NB4 (cell line): ENCODE measurements around the gene MYB.

Source experiments
- MYC ChIP-seq: IDR thresholded peaks from 2 replicates; pipeline ENCODE4 v1.6.1; 2011; ENCODE audit warnings: low read depth, low read length
- POLR2A ChIP-seq: IDR thresholded peaks from 2 replicates; pipeline ENCODE4 v1.6.1; 2011; ENCODE audit warnings: mild to moderate bottlenecking; ENCODE audit not compliant: insufficient read length; ENCODE audit errors: extremely low read depth
- TF ChIP-seq, protein P1 (sequence below): IDR thresholded peaks from one replicate; pipeline ENCODE4 v1.5.1; 2012; ENCODE audit warnings: low read depth, low read length
- TF ChIP-seq, protein P2 (sequence below): IDR thresholded peaks from 2 replicates; pipeline ENCODE4 v1.6.1; 2011; ENCODE audit warnings: low read depth, low read length

DNA sequence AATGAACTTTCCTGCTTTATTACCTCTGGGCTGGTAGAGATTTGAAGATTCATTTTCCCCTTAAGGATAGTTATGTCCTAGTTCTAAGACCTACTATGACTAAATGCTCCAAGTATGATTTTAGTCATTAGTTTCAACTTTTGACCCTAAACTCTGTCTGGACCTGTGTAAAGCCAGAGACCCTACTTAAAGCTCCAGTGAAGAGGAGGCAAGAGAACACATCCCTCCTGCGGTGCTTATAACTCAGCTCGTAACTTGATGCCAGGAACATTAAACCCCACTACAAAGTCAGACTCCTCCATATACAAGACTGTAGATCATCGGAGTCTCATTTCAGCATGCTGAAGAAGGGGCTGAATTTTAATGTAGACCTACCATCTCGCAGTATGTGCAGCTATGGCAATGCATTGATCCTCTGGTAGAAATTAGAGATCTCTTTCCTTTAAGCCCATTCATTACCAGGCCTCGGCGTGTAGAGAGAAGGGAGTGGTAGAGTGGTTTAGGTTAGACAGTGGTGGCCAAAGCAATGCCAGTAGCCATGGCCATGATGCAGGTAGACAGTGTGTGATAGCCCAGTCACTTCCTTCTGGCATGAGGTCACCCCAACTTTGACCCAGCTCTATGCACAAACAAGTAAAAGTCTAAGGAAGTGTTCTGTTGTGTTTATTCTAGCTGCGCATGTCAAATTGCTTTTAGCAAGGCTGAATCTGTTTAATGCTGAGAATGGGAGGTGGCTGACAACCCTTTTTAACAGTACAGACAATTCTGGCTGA lies 34.8 kb upstream of the MYB start:
- TF ChIP-seq, protein P1, sequence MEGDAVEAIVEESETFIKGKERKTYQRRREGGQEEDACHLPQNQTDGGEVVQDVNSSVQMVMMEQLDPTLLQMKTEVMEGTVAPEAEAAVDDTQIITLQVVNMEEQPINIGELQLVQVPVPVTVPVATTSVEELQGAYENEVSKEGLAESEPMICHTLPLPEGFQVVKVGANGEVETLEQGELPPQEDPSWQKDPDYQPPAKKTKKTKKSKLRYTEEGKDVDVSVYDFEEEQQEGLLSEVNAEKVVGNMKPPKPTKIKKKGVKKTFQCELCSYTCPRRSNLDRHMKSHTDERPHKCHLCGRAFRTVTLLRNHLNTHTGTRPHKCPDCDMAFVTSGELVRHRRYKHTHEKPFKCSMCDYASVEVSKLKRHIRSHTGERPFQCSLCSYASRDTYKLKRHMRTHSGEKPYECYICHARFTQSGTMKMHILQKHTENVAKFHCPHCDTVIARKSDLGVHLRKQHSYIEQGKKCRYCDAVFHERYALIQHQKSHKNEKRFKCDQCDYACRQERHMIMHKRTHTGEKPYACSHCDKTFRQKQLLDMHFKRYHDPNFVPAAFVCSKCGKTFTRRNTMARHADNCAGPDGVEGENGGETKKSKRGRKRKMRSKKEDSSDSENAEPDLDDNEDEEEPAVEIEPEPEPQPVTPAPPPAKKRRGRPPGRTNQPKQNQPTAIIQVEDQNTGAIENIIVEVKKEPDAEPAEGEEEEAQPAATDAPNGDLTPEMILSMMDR, result no peak
- TF ChIP-seq, protein P2, sequence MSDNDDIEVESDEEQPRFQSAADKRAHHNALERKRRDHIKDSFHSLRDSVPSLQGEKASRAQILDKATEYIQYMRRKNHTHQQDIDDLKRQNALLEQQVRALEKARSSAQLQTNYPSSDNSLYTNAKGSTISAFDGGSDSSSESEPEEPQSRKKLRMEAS, result no peak
- TF ChIP-seq POLR2A (no peak), MYC (peak; percentile 15; the same call in 1 of the 2 replicates)
